T-cell (primary cell): ENCODE measurements around the gene FAM193A. TPM values are rescaled to one million over a fixed set of nuclear protein-coding genes. Genes with fewer than 3 reads are reported as not detected.

Source experiments
- ATAC-seq, 4 experiments: fragments of 200-7000 bp in 3 of 4; fragments of 150-1000 bp in 1 of 4; cut with Tn5 transposase; replicated peaks in 1 of 4; 1 replicate in 3 of 4; 2 replicates in 1 of 4; pipeline ENCODE4 v1.10.0; 2021; ENCODE audit warnings: moderate library complexity in 3 of 4, mild to moderate bottlenecking in 2 of 4, moderate number of reproducible peaks in 1 of 4
- CTCF ChIA-PET, 2 donors: fragments of 300-600 bp; sonication (Branson Sonifier 250); formaldehyde crosslinking; loops; one replicate each; lab custom pipeline; 2022; ENCODE audit warnings: antibody characterized with exemption in 2 of 2; lab: Charles Lee
- POLR2A ChIA-PET, 2 donors: fragments of 300-600 bp; sonication (Branson Sonifier 250); formaldehyde crosslinking; loops; one replicate each; lab custom pipeline; 2022; ENCODE audit warnings: antibody characterized with exemption in 2 of 2; lab: Charles Lee
- DNase-seq, 35 experiments: peaks; one replicate each; pipeline versions ENCODE4 v3.0.0 to v3.0.0-alpha.2; 2013 to 2023
- H3K27ac ChIP-seq: one replicate; pipeline ENCODE4 v1.5.1; 2013; ENCODE audit warnings: low read length
- H3K27me3 ChIP-seq, 2 experiments: replicated peaks in 1 of 2; 1 replicate in 1 of 2; 2 replicates in 1 of 2; pipeline versions ENCODE4 v1.6.1 to v1.7.0; 2013; ENCODE audit warnings: low read length in 1 of 2, mixed read lengths in 1 of 2; ENCODE audit not compliant: control insufficient read depth in 2 of 2, insufficient read depth in 2 of 2; ENCODE audit errors: extremely low read depth in 1 of 2
- H3K36me3 ChIP-seq, 2 donors: 1 replicate in 1 of 2; 2 replicates in 1 of 2; pipeline versions ENCODE4 v1.6.1 to v1.7.0; 2013; ENCODE audit warnings: low read length in 1 of 2; ENCODE audit not compliant: control insufficient read depth in 2 of 2, insufficient read depth in 1 of 2; ENCODE audit errors: extremely low read depth in 1 of 2
- H3K4me1 ChIP-seq, 2 experiments: 1 replicate in 1 of 2; 2 replicates in 1 of 2; pipeline versions ENCODE4 v1.6.1 to v1.7.0; 2013; ENCODE audit warnings: low read length in 2 of 2, mixed read lengths in 1 of 2; ENCODE audit not compliant: insufficient read depth in 2 of 2, control insufficient read depth in 1 of 2; ENCODE audit errors: extremely low read depth in 1 of 2
- H3K4me3 ChIP-seq, 2 donors: 1 replicate in 1 of 2; 2 replicates in 1 of 2; pipeline versions ENCODE4 v1.5.1 to v1.7.0; 2013; ENCODE audit warnings: mild to moderate bottlenecking in 2 of 2, low read length in 1 of 2, moderate library complexity in 1 of 2; ENCODE audit not compliant: control insufficient read depth in 1 of 2; ENCODE audit errors: extremely low read depth in 1 of 2
- H3K9me3 ChIP-seq: 2 replicates; pipeline ENCODE4 v1.7.0; 2013
- H3K27ac Mint-ChIP-seq, 2 donors: one replicate each; pipeline ENCODE4 v1.8.0; 2020 to 2021; ENCODE audit warnings: mild to moderate bottlenecking in 2 of 2, mixed read lengths in 2 of 2
- H3K27me3 Mint-ChIP-seq, 2 donors: one replicate each; pipeline ENCODE4 v1.8.0; 2021 to 2022; ENCODE audit warnings: mixed read lengths in 2 of 2
- H3K36me3 Mint-ChIP-seq: one replicate; pipeline ENCODE4 v1.8.0; 2021; ENCODE audit warnings: mixed read lengths
- H3K4me1 Mint-ChIP-seq, 3 donors: one replicate each; pipeline ENCODE4 v1.8.0; 2020 to 2022; ENCODE audit warnings: mixed read lengths in 3 of 3, mild to moderate bottlenecking in 1 of 3
- H3K4me3 Mint-ChIP-seq, 3 donors: one replicate each; pipeline ENCODE4 v1.8.0; 2020 to 2022; ENCODE audit warnings: mild to moderate bottlenecking in 3 of 3, mixed read lengths in 3 of 3, moderate library complexity in 3 of 3
- H3K9me3 Mint-ChIP-seq, 3 donors: one replicate each; pipeline ENCODE4 v1.8.0; 2020 to 2022; ENCODE audit warnings: mixed read lengths in 3 of 3
- WGBS: methylation state at CpG from one replicate; pipeline ENCODE4 v1.1.5; 2013; ENCODE audit warnings: missing lambda C conversion rate; ENCODE audit not compliant: insufficient coverage; 5-methylcytosine and 5-hydroxymethylcytosine counted together
- total RNA-seq, 35 experiments: library from RNA in 6 of 35; stranded (reverse) in 6 of 35; fragments of 120-200 nt in 1 of 35; gene quantifications; one replicate each; pipeline versions ENCODE4 v1.2.1 to v1.2.4 and lab custom pipeline; 2013 to 2026

Gene FAM193A
- total RNA-seq, 5 donors from 2014 or later (not counting 1 experiment from before 2014, with no cell fraction given): 41.6 to 46.8 (median 45.2) TPM

DNA sequence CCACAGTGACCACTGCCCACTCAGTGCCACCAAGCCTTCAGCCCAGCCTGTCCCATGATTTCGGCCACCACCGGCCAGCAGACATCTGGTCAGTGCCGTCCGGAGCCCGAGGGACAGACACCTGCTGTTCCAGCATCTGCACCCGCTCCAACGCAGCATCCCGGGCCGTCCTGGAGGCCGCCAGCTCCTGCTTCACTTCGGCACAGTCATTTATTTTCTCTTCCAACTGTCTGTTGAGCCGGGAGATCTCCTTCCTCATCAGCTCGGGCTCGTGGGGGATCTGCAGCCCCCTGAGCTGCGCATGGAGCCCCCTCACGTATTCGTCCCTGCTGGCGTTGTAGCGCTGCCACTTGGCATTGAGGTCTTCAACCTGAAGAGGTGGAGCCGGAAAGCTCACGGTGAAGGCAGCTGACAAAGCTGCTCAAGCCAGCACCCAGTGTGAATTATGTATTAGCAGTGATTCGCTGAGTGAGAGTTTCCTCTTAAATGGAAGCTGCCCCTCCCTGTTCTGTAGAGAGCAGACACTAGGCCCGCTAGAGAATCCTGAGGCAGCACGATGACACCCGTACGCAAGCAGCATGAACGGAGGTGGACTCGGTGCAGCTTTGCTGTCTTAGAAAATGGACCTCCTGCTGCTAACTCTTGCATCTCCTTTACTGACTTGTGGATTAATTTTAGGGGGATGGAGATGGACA lies 208.3 kb downstream of the FAM193A start:
- H3K4me3 ChIP-seq: no peak overlapping the region
- Mint-ChIP-seq H3K27me3 (no peaks in the 10 kb centered on the region), H3K27ac (peak overlapping the region; percentile 89 to 91), H3K4me3 (no peak overlapping the region), H3K36me3 (peaks cover 41% of the 10 kb centered on the region), H3K4me1 (peaks cover 27 to 38% (median 30%) of the 10 kb centered on the region in 3 donors), H3K9me3 (no peaks in the 10 kb centered on the region)
- no peaks in the 10 kb centered on the region for H3K9me3 ChIP-seq
- H3K27ac ChIP-seq: peak overlapping the region; percentile 98
- ChIA-PET POLR2A (no interaction called here), CTCF (interaction anchor here in 1 of 2 donors (0.6 kb wide), 2 partner anchors 17 to 304 kb away, joined by 3 to 4 read pairs; no protein-coding TSS in a partner anchor)
- 96% methylated on average over 22 of the region's 28 CpGs for WGBS
- ATAC-seq: no peak
- no peaks in the 10 kb centered on the region for H3K27me3 ChIP-seq
- peaks cover 0 to 29% of the 10 kb centered on the region in 2 experiments for H3K4me1 ChIP-seq
- no peak for DNase-seq
- H3K36me3 ChIP-seq: peaks cover 9 to 63% of the 10 kb centered on the region in 2 donors

DNA sequence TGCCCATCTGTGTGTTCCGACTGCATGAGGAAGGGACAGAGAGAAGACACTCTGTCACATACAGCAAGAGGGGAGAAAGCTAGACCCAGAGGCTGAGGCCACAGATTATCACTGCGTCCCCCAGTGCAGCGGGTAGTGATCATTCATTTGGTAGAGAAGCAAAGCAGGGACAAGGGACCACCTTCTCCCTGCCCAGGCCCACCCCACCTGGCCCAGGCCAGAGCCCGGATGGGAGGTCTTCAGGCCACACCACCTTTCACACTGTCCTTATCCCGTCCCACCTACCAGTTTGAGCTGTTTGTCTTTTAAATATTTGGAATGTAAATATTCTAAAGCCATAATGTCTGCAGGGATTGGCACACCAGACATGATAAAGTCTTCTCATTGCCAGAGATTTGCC lies 209.1 kb downstream of the FAM193A start:
- H3K9me3 Mint-ChIP-seq: no peaks in the 10 kb centered on the region
- no peaks in the 10 kb centered on the region for H3K27me3 Mint-ChIP-seq
- no peak overlapping the region for H3K4me3 Mint-ChIP-seq
- no peak overlapping the region for H3K4me3 ChIP-seq
- H3K4me1 Mint-ChIP-seq: peaks cover 27 to 43% (median 33%) of the 10 kb centered on the region in 3 donors
- no peaks in the 10 kb centered on the region for H3K9me3 ChIP-seq
- H3K27ac ChIP-seq: peak overlapping the region; percentile 98
- peaks cover 0 to 29% of the 10 kb centered on the region in 2 experiments for H3K4me1 ChIP-seq
- no peaks in the 10 kb centered on the region for H3K27me3 ChIP-seq
- H3K36me3 ChIP-seq: peaks cover 9 to 63% of the 10 kb centered on the region in 2 donors
- peaks cover 41% of the 10 kb centered on the region for H3K36me3 Mint-ChIP-seq
- 100% methylated on average over 2 of the region's 5 CpGs for WGBS
- CTCF ChIA-PET: interaction anchor here in 1 of 2 donors (0.6 kb wide), 2 partner anchors 18 to 20 kb away, joined by 4 to 8 read pairs; no protein-coding TSS in a partner anchor
- POLR2A ChIA-PET: interaction anchor here in 1 of 2 donors (0.6 kb wide), 1 partner anchor 29 kb away, joined by 3 read pairs; no protein-coding TSS in a partner anchor
- H3K27ac Mint-ChIP-seq: peak overlapping the region; percentile 89 to 91
- no peak for ATAC-seq
- no peak for DNase-seq

DNA sequence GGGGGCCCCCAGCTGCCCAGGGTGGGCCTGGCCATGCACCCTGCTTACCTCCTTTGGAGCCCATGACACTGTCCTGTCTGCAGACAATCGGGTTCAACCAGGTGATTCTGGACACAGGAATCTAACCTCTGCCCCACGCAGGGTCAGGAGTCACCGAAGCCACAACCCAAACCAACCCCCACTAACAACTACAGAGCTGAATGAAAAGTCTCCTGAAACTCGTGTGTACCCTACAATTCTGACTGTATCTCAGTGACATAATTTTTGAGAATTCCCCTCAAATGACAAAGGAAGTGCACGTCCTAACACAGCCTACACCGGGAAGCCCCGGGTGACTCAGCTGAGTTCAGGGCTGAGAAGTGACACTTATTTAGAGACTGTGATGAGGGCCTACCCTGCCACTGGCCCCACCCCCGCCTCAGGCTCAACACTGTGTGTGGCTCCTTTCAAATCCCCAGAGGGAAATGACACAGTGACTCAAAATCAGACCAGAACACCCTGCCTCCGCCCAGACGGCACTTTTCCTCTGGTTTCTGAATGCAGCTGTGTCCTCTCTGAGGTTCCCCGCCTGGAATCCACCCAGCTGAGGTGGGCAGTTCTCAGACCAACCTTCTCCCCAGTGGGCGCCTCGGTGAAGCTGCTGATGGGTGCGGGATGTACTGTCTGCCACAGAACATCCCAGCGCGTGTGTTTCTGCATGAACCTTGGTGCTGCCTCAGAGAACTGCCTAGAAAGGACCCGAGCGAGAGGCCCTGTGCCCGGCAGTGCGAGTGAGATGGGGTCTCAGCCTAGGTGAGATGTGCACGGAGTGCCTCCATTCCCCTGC lies 209.7 kb downstream of the FAM193A start:
- Mint-ChIP-seq H3K27me3 (no peaks in the 10 kb centered on the region), H3K9me3 (no peaks in the 10 kb centered on the region), H3K4me1 (peaks cover 22 to 46% (median 33%) of the 10 kb centered on the region in 3 donors), H3K4me3 (peak overlapping the region; percentile 39 to 49 (median 41)), H3K36me3 (peaks cover 37% of the 10 kb centered on the region), H3K27ac (peak overlapping the region; percentile 89 to 91)
- no peak overlapping the region for H3K4me3 ChIP-seq
- ChIA-PET POLR2A (interaction anchor here (0.6 to 1.2 kb wide), 3 partner anchors 10 to 50 kb away, joined by 3 read pairs; no protein-coding TSS in a partner anchor), CTCF (interaction anchor here in 1 of 2 donors (0.6 kb wide), 2 partner anchors 14 to 21 kb away, joined by 7 to 8 read pairs; no protein-coding TSS in a partner anchor)
- no peaks in the 10 kb centered on the region for H3K9me3 ChIP-seq
- 23% methylated on average over 16 of the region's 21 CpGs for WGBS
- H3K27ac ChIP-seq: peak overlapping the region; percentile 98
- no peaks in the 10 kb centered on the region for H3K27me3 ChIP-seq
- ATAC-seq: peak; percentile 93 to 96 (median 94)
- H3K36me3 ChIP-seq: peaks cover 9 to 65% of the 10 kb centered on the region in 2 donors
- DNase-seq: peak; percentile 26 to 89 (median 77)
- peaks cover 0 to 29% of the 10 kb centered on the region in 2 experiments for H3K4me1 ChIP-seq

DNA sequence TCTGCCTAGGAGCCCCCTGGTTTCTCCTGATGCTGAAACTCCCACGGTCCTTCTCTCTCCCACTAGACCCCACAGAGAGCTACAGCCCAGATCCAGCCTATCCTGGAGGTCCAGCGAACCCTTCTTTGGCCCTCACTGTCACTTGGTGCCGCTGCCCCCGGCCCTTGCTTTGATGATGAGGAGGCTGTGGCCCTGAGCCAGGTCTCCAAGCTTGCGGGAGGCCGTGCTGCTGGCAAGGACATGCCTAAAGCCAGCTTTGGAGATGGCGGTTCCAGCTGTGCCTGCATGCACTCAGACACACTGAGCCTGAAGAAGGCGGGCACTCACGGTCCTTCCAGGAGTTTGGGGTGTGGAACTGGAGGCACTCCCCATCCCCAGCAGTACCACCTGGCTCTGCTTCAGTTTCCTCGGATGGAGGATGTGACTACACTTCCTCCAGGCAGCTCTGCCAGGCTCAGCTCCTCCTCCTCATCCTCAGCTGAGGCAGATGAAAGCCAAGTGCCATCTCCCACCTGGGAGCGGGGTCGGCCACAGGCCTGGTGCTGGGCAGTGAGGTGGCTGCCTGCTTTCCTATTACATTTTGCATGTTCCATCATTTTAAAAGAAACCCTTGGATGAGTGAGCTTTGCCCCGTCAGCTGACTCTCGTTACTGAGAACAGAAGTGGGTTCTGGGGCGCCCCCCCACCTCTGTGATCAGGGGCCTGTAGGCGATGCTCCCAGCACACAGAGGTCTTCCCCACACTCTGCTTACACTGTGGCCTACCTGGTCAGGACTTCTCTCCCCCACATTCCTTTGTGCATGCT lies 210.6 kb downstream of the FAM193A start:
- H3K4me1 Mint-ChIP-seq: peaks cover 31 to 49% (median 33%) of the 10 kb centered on the region in 3 donors
- H3K36me3 Mint-ChIP-seq: peaks cover 37% of the 10 kb centered on the region
- POLR2A ChIA-PET: interaction anchor here in 1 of 2 donors (0.6 to 1.2 kb wide), 4 partner anchors 11 to 1890 kb away, joined by 3 read pairs; no protein-coding TSS in a partner anchor

DNA sequence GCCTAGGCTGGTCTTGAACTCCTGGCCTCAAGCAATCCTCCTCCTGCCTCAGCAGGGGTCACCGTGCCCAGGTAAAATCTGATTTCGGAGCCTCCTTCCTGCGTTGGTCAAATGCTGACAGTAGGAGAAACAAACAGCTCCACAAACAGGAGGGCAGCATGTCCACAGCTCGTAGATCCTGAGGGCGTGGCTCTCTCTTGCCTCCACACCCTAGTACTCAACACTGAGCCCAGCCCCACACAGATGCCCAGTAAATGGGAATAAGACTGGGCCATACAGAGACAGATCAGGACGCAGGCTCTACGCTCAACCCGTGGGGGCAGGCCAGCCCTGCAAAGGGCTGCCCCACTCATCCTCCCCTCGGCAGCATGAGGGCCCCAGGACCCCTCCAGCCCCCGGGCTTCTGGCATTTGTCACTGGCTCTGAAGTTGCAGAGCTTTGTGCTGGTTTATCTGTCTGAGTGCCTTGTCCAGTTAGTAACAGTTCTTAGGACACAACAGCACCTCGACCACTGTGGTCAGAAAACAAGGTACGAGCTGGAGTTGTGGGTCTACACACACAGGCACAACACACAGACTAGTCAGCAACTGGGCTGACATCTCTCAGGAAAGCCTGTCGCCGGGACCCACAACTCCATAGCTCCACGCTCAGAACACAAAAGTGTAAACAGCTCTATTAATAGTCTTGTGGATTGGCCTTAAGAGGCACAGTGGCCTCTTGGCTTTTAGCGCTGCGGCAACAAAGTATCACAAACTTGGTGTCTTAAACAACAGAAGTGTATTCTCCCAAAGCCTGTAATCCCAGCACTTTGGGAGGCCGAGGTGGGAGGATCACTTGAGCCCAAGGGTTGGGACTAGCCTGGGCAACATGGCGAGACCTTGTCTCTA lies 214.5 kb downstream of the FAM193A start:
- POLR2A ChIA-PET: interaction anchor here (0.6 to 0.7 kb wide), 4 partner anchors 20 to 531 kb away, joined by 3 to 5 read pairs (median 4); no protein-coding TSS in a partner anchor
- H3K4me3 Mint-ChIP-seq: no peak overlapping the region
- no peak overlapping the region for H3K27ac ChIP-seq
- peaks cover 7 to 48% of the 10 kb centered on the region in 2 experiments for H3K4me1 ChIP-seq
- peak overlapping the region in 1 of 2 donors; percentile 34 for H3K27ac Mint-ChIP-seq
- 100% methylated on average over 13 of the region's 19 CpGs for WGBS
- peaks cover 7 to 40% of the 10 kb centered on the region in 2 donors for H3K36me3 ChIP-seq
- H3K9me3 ChIP-seq: no peaks in the 10 kb centered on the region
- peaks cover 39 to 58% (median 54%) of the 10 kb centered on the region in 3 donors for H3K4me1 Mint-ChIP-seq
- no peaks in the 10 kb centered on the region for H3K9me3 Mint-ChIP-seq
- H3K27me3 ChIP-seq: no peaks in the 10 kb centered on the region
- H3K4me3 ChIP-seq: no peak overlapping the region
- ATAC-seq (no peak), DNase-seq (no peak)
- H3K36me3 Mint-ChIP-seq: peaks cover 15% of the 10 kb centered on the region
- no peaks in the 10 kb centered on the region for H3K27me3 Mint-ChIP-seq
- CTCF ChIA-PET: no interaction called here

More for the DNA sequence above, 210.6 kb downstream of the FAM193A start:
- CTCF ChIA-PET: interaction anchor here in 1 of 2 donors (0.6 kb wide), 1 partner anchor 13 kb away, joined by 7 read pairs; no protein-coding TSS in a partner anchor
- H3K36me3 ChIP-seq: peaks cover 9 to 62% of the 10 kb centered on the region in 2 donors
- DNase-seq (no peak), ATAC-seq (no peak)
- peak overlapping the region; percentile 98 for H3K27ac ChIP-seq
- no peak overlapping the region for H3K4me3 ChIP-seq
- WGBS: 79% methylated on average over 9 of the region's 16 CpGs
- Mint-ChIP-seq H3K27me3 (no peaks in the 10 kb centered on the region), H3K9me3 (no peaks in the 10 kb centered on the region), H3K4me3 (peak overlapping the region; percentile 1 to 39 (median 31)), H3K27ac (peak overlapping the region; percentile 89 to 91)
- no peaks in the 10 kb centered on the region for H3K9me3 ChIP-seq
- H3K4me1 ChIP-seq: peaks cover 0 to 31% of the 10 kb centered on the region in 2 experiments
- H3K27me3 ChIP-seq: no peaks in the 10 kb centered on the region
